Measurements from ENCODE around the gene PARD3B. TPM values are rescaled to one million over a fixed set of nuclear protein-coding genes. Genes with fewer than 3 reads are reported as not detected.

Gene PARD3B
- total RNA-seq, 1 experiment from 2014 or later: 6.4 TPM

GRCh38 chr2:205370726-205371125 lies 825.5 kb downstream of the PARD3B start:
- Mint-ChIP-seq H3K4me1 (peaks cover 5 to 8% of the 10 kb centered on the region in 2 experiments; a peak in 2 of 4 replicates), H3K9me3 (no peaks in the 10 kb centered on the region), H3K36me3 (ENCODE audit: insufficient read depth in 1 of 3, low read depth in 3 of 3) (no peaks in the 10 kb centered on the region; a peak in 1 of 7 replicates), H3K27ac (no peak overlapping the region), H3K27me3 (ENCODE audit: low read depth) (no peaks in the 10 kb centered on the region), H3K4me3 (no peak overlapping the region)
- Histone ChIP-seq H3K9me3 (ENCODE audit: control insufficient read depth, low read depth, low read length) (no peaks in the 10 kb centered on the region), H3K27me3 (ENCODE audit: insufficient read depth, low read length) (no peaks in the 10 kb centered on the region), H3K56ac (ENCODE audit: insufficient read length, low read depth, low read length) (no peak overlapping the region), H4K91ac (ENCODE audit: insufficient read length, low read depth, low read length) (no peak overlapping the region), H3K14ac (ENCODE audit: insufficient read depth, low read length) (no peak overlapping the region), H3K79me1 (ENCODE audit: insufficient read depth, low read depth, low read length, poor library complexity, severe bottlenecking) (no peaks in the 10 kb centered on the region), H3K18ac (ENCODE audit: insufficient read length, low read depth, low read length) (no peak overlapping the region), H2BK120ac (ENCODE audit: low read depth, low read length, poor library complexity, severe bottlenecking) (no peak overlapping the region), H3K9ac (ENCODE audit: extremely low read depth, insufficient read length, low read length) (no peak overlapping the region), H3K4ac (ENCODE audit: low read depth, low read length) (no peak overlapping the region), H2AK5ac (ENCODE audit: insufficient read length, low read length) (no peak overlapping the region), H3K23me2 (ENCODE audit: insufficient read length, low read depth, low read length, poor library complexity, severe bottlenecking) (no peaks in the 10 kb centered on the region), H3K27ac (ENCODE audit: insufficient read length, low read depth, low read length) (no peak overlapping the region), H3K23ac (ENCODE audit: insufficient read length, low read depth, low read length) (no peak overlapping the region), H4K8ac (replicated peaks; ENCODE audit: insufficient read length, low read depth, low read length) (no peak overlapping the region), H4K20me1 (ENCODE audit: control insufficient read depth, insufficient read depth, insufficient read length) (no peaks in the 10 kb centered on the region), H3K79me2 (ENCODE audit: insufficient read depth, low read length) (no peaks in the 10 kb centered on the region), H3K4me1 (ENCODE audit: insufficient read depth, low read length) (no peaks in the 10 kb centered on the region), H2BK20ac (ENCODE audit: low read depth, low read length, poor library complexity, severe bottlenecking) (no peak overlapping the region), H2BK5ac (ENCODE audit: insufficient read length, low read length) (no peak overlapping the region), H2BK15ac (ENCODE audit: low read depth, low read length) (no peak overlapping the region), H4K5ac (ENCODE audit: insufficient read length, low read depth, low read length) (no peak overlapping the region), H2BK12ac (ENCODE audit: insufficient read length, low read depth, low read length) (no peak overlapping the region), H3T11ph (ENCODE audit: low read length) (no peak overlapping the region), H2AFZ (ENCODE audit: low read length) (no peak overlapping the region), H3K4me2 (ENCODE audit: insufficient read depth, insufficient read length, low read length) (no peak overlapping the region)
- DNase-seq: no peak
- no CpG with 5 or more reads among the region's 2 CpGs for WGBS (ENCODE audit: extremely low coverage, insufficient read length, low lambda C conversion rate)
- no peak for TF ChIP-seq CTCF (conservative IDR thresholded peaks at IDR 0.05)

Measured in H9 (cell line).